IMR-90 (cell line): Measurements from ENCODE around the gene NAGK. TPM values are rescaled to one million over a fixed set of nuclear protein-coding genes. Genes with fewer than 3 reads are reported as not detected.
"Not testable (repeated sequence)": the region's sequence is repeated elsewhere in the genome, so short reads cannot be mapped to it uniquely, and the experiment has no call there.

Experiments used
- ATAC-seq: fragments of 200-7000 bp; cut with Tn5 transposase; 2 replicates; pipeline ENCODE4 v1.9.1; 2020; ENCODE audit warnings: low read depth, mild to moderate bottlenecking, moderate library complexity
- BruUV-seq: library from RNA; stranded (reverse); fragments of 400-500 nt; replicated peaks from 2 replicates; lab custom pipeline; 2021; lab: Mats Ljungman, UMichigan
- CTCF ChIA-PET: fragments of 300-600 bp; formaldehyde crosslinking; extraction: SDS; loops from one replicate; lab custom pipeline; 2021; ENCODE audit warnings: antibody characterized with exemption; lab: Yijun Ruan, JAX
- POLR2A ChIA-PET: fragments of 300-600 bp; sonication (Branson Sonifier 250); formaldehyde crosslinking; loops from one replicate; lab custom pipeline; 2022; ENCODE audit warnings: antibody characterized with exemption; ENCODE audit not compliant: unreplicated experiment; lab: Charles Lee
- DNase-seq: peaks from one replicate; pipeline ENCODE4 v3.0.0; 2013
- H2AFZ ChIP-seq: replicated peaks from 2 replicates; pipeline ENCODE3; 2013; ENCODE audit warnings: low read length, mild to moderate bottlenecking; ENCODE audit not compliant: poor library complexity
- H2AK5ac ChIP-seq: 2 replicates; pipeline ENCODE4 v1.6.1; 2013; ENCODE audit warnings: low read depth, low read length, inconsistent platforms
- H2AK9ac ChIP-seq: replicated peaks from 2 replicates; pipeline ENCODE3; 2013; ENCODE audit warnings: mild to moderate bottlenecking, low read depth, low read length, moderate library complexity; ENCODE audit not compliant: poor library complexity
- H2BK120ac ChIP-seq: 2 replicates; pipeline ENCODE4 v1.6.1; 2013; ENCODE audit warnings: low read depth, low read length, inconsistent platforms
- H2BK15ac ChIP-seq: 3 replicates; pipeline ENCODE4 v1.6.1; 2013; ENCODE audit warnings: low read depth, low read length, inconsistent platforms
- H2BK20ac ChIP-seq: 2 replicates; pipeline ENCODE4 v1.6.1; 2013; ENCODE audit warnings: low read depth, mild to moderate bottlenecking, inconsistent platforms, low read length, moderate library complexity
- H2BK5ac ChIP-seq: 2 replicates; pipeline ENCODE4 v1.6.1; 2013; ENCODE audit warnings: mild to moderate bottlenecking, low read depth, low read length, inconsistent platforms; ENCODE audit not compliant: poor library complexity, severe bottlenecking
- H3K14ac ChIP-seq: replicated peaks from 2 replicates; pipeline ENCODE4 v1.6.1; 2013; ENCODE audit warnings: low read depth, low read length, inconsistent platforms
- H3K18ac ChIP-seq: 2 replicates; pipeline ENCODE4 v1.6.1; 2013; ENCODE audit warnings: low read depth, low read length, control low read depth
- H3K23ac ChIP-seq: 2 replicates; pipeline ENCODE4 v1.6.1; 2013; ENCODE audit warnings: low read depth, low read length, inconsistent platforms
- H3K27ac ChIP-seq: 2 replicates; pipeline ENCODE4 v1.5.1; 2013; ENCODE audit warnings: mild to moderate bottlenecking, control low read depth, low read length; ENCODE audit not compliant: insufficient read depth
- H3K27me3 ChIP-seq: 2 replicates; pipeline ENCODE4 v1.6.1; 2013; ENCODE audit warnings: low read length; ENCODE audit not compliant: control insufficient read depth, insufficient read depth
- H3K36me3 ChIP-seq: 2 replicates; pipeline ENCODE4 v1.6.1; 2013; ENCODE audit warnings: low read length, mixed read lengths; ENCODE audit not compliant: control insufficient read depth, insufficient read depth
- H3K4ac ChIP-seq: 2 replicates; pipeline ENCODE4 v1.6.1; 2013; ENCODE audit warnings: low read depth, low read length, inconsistent platforms
- H3K4me1 ChIP-seq: 2 replicates; pipeline ENCODE4 v1.6.1; 2013; ENCODE audit warnings: low read length, mixed read lengths; ENCODE audit not compliant: control insufficient read depth, insufficient read depth
- H3K4me2 ChIP-seq: 2 replicates; pipeline ENCODE4 v1.6.1; 2013; ENCODE audit warnings: low read depth, mild to moderate bottlenecking, control low read depth, low read length, moderate library complexity
- H3K4me3 ChIP-seq: 2 replicates; pipeline ENCODE4 v1.5.1; 2013; ENCODE audit warnings: low read depth, mild to moderate bottlenecking, control low read depth, low read length, moderate library complexity; ENCODE audit not compliant: insufficient read depth
- H3K56ac ChIP-seq: 2 replicates; pipeline ENCODE4 v1.6.1; 2013; ENCODE audit warnings: low read length, inconsistent platforms; ENCODE audit not compliant: insufficient read depth; ENCODE audit errors: extremely low read depth
- H3K79me1 ChIP-seq, 2 experiments: 2 replicates each; pipeline ENCODE4 v1.6.1; 2013; ENCODE audit warnings: low read length in 2 of 2, inconsistent platforms in 1 of 2, low read depth in 1 of 2
- H3K9ac ChIP-seq: 2 replicates; pipeline ENCODE4 v1.6.1; 2013; ENCODE audit warnings: low read depth, low read length, control low read depth
- H3K9me1 ChIP-seq: 2 replicates; pipeline ENCODE4 v1.6.1; 2013; ENCODE audit warnings: low read length, inconsistent platforms; ENCODE audit not compliant: insufficient read depth
- H3K9me3 ChIP-seq: 2 replicates; pipeline ENCODE4 v1.6.1; 2013; ENCODE audit warnings: low read length; ENCODE audit not compliant: control insufficient read depth, insufficient read depth
- H4K20me1 ChIP-seq: 2 replicates; pipeline ENCODE4 v1.6.1; 2013; ENCODE audit warnings: low read length, inconsistent platforms; ENCODE audit not compliant: insufficient read depth
- H4K5ac ChIP-seq: 2 replicates; pipeline ENCODE4 v1.6.1; 2013; ENCODE audit warnings: mild to moderate bottlenecking, low read depth, low read length, control low read depth
- H4K8ac ChIP-seq, 2 experiments: 2 replicates each; pipeline ENCODE4 v1.6.1; 2013; ENCODE audit warnings: low read depth in 2 of 2, low read length in 2 of 2, control low read depth in 1 of 2, inconsistent platforms in 1 of 2
- H4K91ac ChIP-seq: 2 replicates; pipeline ENCODE4 v1.6.1; 2013; ENCODE audit warnings: low read depth, low read length, inconsistent platforms; ENCODE audit not compliant: insufficient read depth
- CEBPB ChIP-seq: IDR thresholded peaks from 2 replicates; pipeline ENCODE4 v1.6.1; 2012; ENCODE audit warnings: low read depth, low read length, improper control_type of control experiment
- MAFK ChIP-seq: IDR thresholded peaks from 2 replicates; pipeline ENCODE4 v1.6.1; 2012; ENCODE audit warnings: low read depth, low read length, improper control_type of control experiment
- MAZ ChIP-seq: IDR thresholded peaks from 2 replicates; pipeline ENCODE4 v1.6.1; 2012; ENCODE audit warnings: low read depth, mild to moderate bottlenecking, low read length, improper control_type of control experiment, moderate library complexity, borderline replicate concordance
- SMC3 ChIP-seq: fragments of 150-350 bp; IDR thresholded peaks from 2 replicates; pipeline ENCODE4 v1.6.1; 2016; ENCODE audit warnings: low read depth, mild to moderate bottlenecking, antibody characterized with exemption, low read length, moderate library complexity
- WGBS, 2 experiments: methylation state at CpG; one replicate each; pipeline versions ENCODE4 v1.1.5 to v1.1.7; 2013; ENCODE audit warnings: missing lambda C conversion rate in 2 of 2; ENCODE audit not compliant: insufficient read length in 1 of 2; ENCODE audit errors: extremely low coverage in 2 of 2; 5-methylcytosine and 5-hydroxymethylcytosine counted together
- dilution Hi-C: fragments of 300-500 bp; cut with HindIII; formaldehyde crosslinking; loops from one replicate; pipeline ENCODE4 v1.14.3; 2018; ENCODE audit warnings: low sequenced_read_pairs; ENCODE audit not compliant: unreplicated experiment
- in situ Hi-C: fragments of 300-500 bp; cut with MboI; formaldehyde crosslinking; loops from 3 replicates; pipeline ENCODE4 v1.14.3; 2019; ENCODE audit warnings: low sequenced_read_pairs, inconsistent platforms, mixed read lengths
- intact Hi-C: fragments of 100-400 bp; cut with micrococcal nuclease; formaldehyde crosslinking; loops from 2 replicates; pipeline ENCODE4 v1.10.0; 2022
- polyA plus RNA-seq, 3 experiments: library from polyadenylated mRNA; depleted of rRNA; stranded (reverse); fragments of >200 nt; gene quantifications; 2 replicates each; pipeline ENCODE4 v1.2.3, GENCODE V29; 2012; ENCODE audit warnings: low replicate concordance in 1 of 3
- total RNA-seq: library from RNA; depleted of rRNA; stranded (reverse); fragments of >200 nt; gene quantifications from 2 replicates; pipeline ENCODE4 v1.2.3, GENCODE V29; 2012
- TF ChIP-seq, protein P1 (sequence below): fragments of 150-350 bp; IDR thresholded peaks from 2 replicates; pipeline ENCODE4 v1.6.1; 2016; ENCODE audit warnings: low read depth, mild to moderate bottlenecking, low read length, moderate library complexity, borderline replicate concordance

The NAGK gene
- total and polyA plus RNA-seq, 2 of the 4 experiments (the other 2 are of a cell fraction): 60.4 to 146 TPM

DNA sequence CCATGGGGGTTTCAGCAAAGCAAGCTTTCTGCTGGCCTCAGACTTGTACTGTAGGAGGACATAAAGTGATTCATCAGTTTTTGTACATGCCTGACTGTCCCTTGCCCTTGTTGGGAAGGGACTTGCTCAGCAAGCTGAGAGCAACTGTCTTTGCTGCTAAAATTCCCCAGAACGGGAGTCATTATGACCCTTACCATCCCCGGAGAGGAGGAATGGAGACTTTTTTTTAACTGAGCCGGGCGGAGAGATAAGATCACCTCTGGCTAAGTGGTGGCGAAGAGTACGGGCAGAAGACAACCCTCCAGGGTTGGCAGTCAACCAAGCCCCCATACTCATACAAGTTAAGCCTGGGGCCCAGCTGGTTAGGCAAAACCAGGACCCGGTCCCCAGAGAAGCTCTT, 20.4 kb upstream of the NAGK start:
- WGBS, 2 experiments: 20% methylated on average over 1 of the region's 7 CpGs; no CpG with 5 or more reads in 1 of the 2 experiments
- Histone ChIP-seq H3K9me1 (no peaks in the 10 kb centered on the region), H2BK20ac (no peak overlapping the region), H3K9ac (no peak overlapping the region), H4K5ac (no peak overlapping the region), H2BK5ac (no peak overlapping the region), H2BK15ac (no peak overlapping the region), H3K14ac (no peak overlapping the region), H4K20me1 (no peaks in the 10 kb centered on the region), H3K27ac (no peak overlapping the region), H3K9me3 (no peaks in the 10 kb centered on the region), H2AFZ (no peak overlapping the region), H3K56ac (no peak overlapping the region), H2BK120ac (no peak overlapping the region), H4K8ac (no peak overlapping the region), H3K27me3 (peaks cover 3% of the 10 kb centered on the region; the same call in 1 of the 2 replicates), H3K36me3 (no peaks in the 10 kb centered on the region), H3K4me2 (no peak overlapping the region), H3K23ac (no peak overlapping the region), H2AK9ac (no peak overlapping the region), H3K79me1 (no peaks in the 10 kb centered on the region), H3K18ac (no peak overlapping the region), H3K4ac (no peak overlapping the region), H3K4me3 (no peak overlapping the region), H4K91ac (no peak overlapping the region), H3K4me1 (no peaks in the 10 kb centered on the region), H2AK5ac (no peak overlapping the region)
- ChIA-PET POLR2A (no interaction called here), CTCF (no interaction called here)
- intact Hi-C loops: no loop called here
- in situ Hi-C loops: no loop called here
- DNase-seq: no peak
- TF ChIP-seq, protein P1, sequence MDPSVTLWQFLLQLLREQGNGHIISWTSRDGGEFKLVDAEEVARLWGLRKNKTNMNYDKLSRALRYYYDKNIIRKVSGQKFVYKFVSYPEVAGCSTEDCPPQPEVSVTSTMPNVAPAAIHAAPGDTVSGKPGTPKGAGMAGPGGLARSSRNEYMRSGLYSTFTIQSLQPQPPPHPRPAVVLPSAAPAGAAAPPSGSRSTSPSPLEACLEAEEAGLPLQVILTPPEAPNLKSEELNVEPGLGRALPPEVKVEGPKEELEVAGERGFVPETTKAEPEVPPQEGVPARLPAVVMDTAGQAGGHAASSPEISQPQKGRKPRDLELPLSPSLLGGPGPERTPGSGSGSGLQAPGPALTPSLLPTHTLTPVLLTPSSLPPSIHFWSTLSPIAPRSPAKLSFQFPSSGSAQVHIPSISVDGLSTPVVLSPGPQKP: no peak
- TF ChIP-seq CEBPB (no peak), MAFK (no peak), MAZ (no peak), SMC3 (no peak)
- no peak for ATAC-seq
- BruUV-seq: no TSS peak
- dilution Hi-C loops: no loop called here

DNA sequence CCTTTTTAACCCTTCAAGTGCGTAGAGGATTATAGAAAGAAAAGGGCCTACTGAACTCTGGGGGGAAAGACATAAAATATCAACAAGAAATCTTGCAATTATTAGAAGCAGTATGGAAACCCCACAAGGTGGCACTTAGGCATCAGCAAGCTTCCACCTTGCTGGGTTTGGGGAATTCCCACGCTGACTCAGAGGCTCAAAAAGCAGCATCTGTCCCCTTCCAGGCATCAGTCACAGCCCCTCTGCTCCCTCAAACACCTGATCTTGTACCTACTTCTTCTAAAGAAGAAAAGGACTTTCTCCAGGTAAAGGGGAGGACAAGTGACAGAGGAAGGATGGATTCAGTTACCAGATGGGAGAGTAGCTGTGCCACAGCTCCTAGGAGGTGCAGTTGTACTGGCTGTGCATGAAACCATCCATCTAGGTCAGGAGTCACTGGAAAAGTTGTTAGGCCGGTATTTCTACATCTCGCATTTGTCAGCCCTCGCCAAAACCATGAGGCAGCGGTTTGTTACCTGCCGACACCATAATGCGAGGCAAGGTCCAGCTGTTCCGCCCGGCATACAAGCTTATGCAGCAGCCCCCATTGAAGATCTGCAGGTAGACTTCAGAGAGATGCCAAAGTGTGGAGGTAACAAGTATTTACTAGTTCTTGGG, 18.6 kb upstream of the NAGK start:
- ATAC-seq, CTCF ChIA-PET, H4K5ac ChIP-seq, H3K4me1 ChIP-seq, H2BK15ac ChIP-seq, H3K9me1 ChIP-seq, H2AK9ac ChIP-seq, H3K36me3 ChIP-seq, H2BK5ac ChIP-seq, H3K4me2 ChIP-seq, BruUV-seq, H4K91ac ChIP-seq, H4K8ac ChIP-seq, H2AFZ ChIP-seq, H3K56ac ChIP-seq, H2BK20ac ChIP-seq, H3K4ac ChIP-seq, H3K9me3 ChIP-seq, H3K27me3 ChIP-seq, H4K20me1 ChIP-seq, dilution Hi-C loops, intact Hi-C loops, in situ Hi-C loops, H3K14ac ChIP-seq, POLR2A ChIA-PET, H3K4me3 ChIP-seq, H2BK120ac ChIP-seq, H3K9ac ChIP-seq, H2AK5ac ChIP-seq, H3K23ac ChIP-seq, DNase-seq, H3K27ac ChIP-seq, H3K18ac ChIP-seq, H3K79me1 ChIP-seq: not testable (repeated sequence)
- 61% methylated on average over 5 of the region's 10 CpGs; no CpG with 5 or more reads in 1 of the 2 experiments for WGBS, 2 experiments
